PC-9 (cell line): ENCODE data around the gene MYLK. TPM values are rescaled to one million over a fixed set of nuclear protein-coding genes. Genes with fewer than 3 reads are reported as not detected.

ENCODE experiments used
- BruUV-seq: library from RNA; stranded (reverse); fragments of 400-500 nt; replicated peaks from 2 replicates; lab custom pipeline; 2021; lab: Mats Ljungman, UMichigan
- CTCF ChIA-PET: fragments of 300-600 bp; sonication (Branson Sonifier 250); formaldehyde crosslinking; loops from one replicate; lab custom pipeline; 2022; ENCODE audit warnings: antibody characterized with exemption; lab: Charles Lee
- POLR2A ChIA-PET: fragments of 300-600 bp; sonication (Branson Sonifier 250); formaldehyde crosslinking; loops from one replicate; lab custom pipeline; 2022; ENCODE audit warnings: antibody characterized with exemption; ENCODE audit not compliant: unreplicated experiment; lab: Charles Lee
- DNase-seq, 2 experiments: peaks; one replicate each; pipeline versions ENCODE4 v3.0.0 to v3.0.0-alpha.2; 2015 to 2022; ENCODE audit warnings: mixed read lengths in 1 of 2
- H2AFZ ChIP-seq: fragments of 200-600 bp; sonication (generic); 2 replicates; pipeline ENCODE4 v1.8.1; 2017; ENCODE audit warnings: antibody characterized with exemption
- H3F3A ChIP-seq: fragments of 200-600 bp; sonication (generic); 2 replicates; pipeline ENCODE4 v1.8.1; 2017; ENCODE audit warnings: antibody characterized with exemption, mild to moderate bottlenecking, low read depth; ENCODE audit not compliant: insufficient read depth
- H3K27ac ChIP-seq: fragments of 200-600 bp; sonication (generic); 2 replicates; pipeline ENCODE4 v1.6.1; 2016; ENCODE audit warnings: mixed run types
- H3K27me3 ChIP-seq: fragments of 200-600 bp; sonication (generic); 2 replicates; pipeline ENCODE4 v1.6.1; 2016; ENCODE audit warnings: low read depth, mixed run types; ENCODE audit not compliant: insufficient read depth
- H3K36me3 ChIP-seq: fragments of 200-600 bp; sonication (generic); 2 replicates; pipeline ENCODE4 v1.6.1; 2016; ENCODE audit warnings: low read depth, mixed run types
- H3K4me1 ChIP-seq: fragments of 200-600 bp; sonication (generic); replicated peaks from 2 replicates; pipeline ENCODE4 v1.6.1; 2016; ENCODE audit warnings: mixed run types; ENCODE audit not compliant: insufficient read depth
- H3K4me2 ChIP-seq: fragments of 200-600 bp; sonication (generic); 2 replicates; pipeline ENCODE4 v1.6.1; 2017; ENCODE audit warnings: mixed run types
- H3K4me3 ChIP-seq: fragments of 200-600 bp; sonication (generic); 2 replicates; pipeline ENCODE4 v1.6.1; 2016; ENCODE audit warnings: mixed run types
- H3K79me2 ChIP-seq: fragments of 200-600 bp; sonication (generic); 2 replicates; pipeline ENCODE4 v1.6.1; 2017; ENCODE audit warnings: low read depth, mixed run types
- H3K9me2 ChIP-seq: fragments of 200-600 bp; sonication (generic); 2 replicates; pipeline ENCODE4 v1.8.1; 2017; ENCODE audit warnings: mild to moderate bottlenecking; ENCODE audit not compliant: insufficient read depth
- H3K9me3 ChIP-seq: fragments of 200-600 bp; sonication (generic); 2 replicates; pipeline ENCODE4 v1.8.1; 2016; ENCODE audit warnings: low read depth; ENCODE audit not compliant: insufficient read depth
- H4K20me1 ChIP-seq: fragments of 200-600 bp; sonication (generic); 2 replicates; pipeline ENCODE4 v1.8.1; 2017; ENCODE audit not compliant: insufficient read depth
- EZH2 ChIP-seq: fragments of 200-600 bp; sonication (generic); IDR thresholded peaks from 2 replicates; pipeline ENCODE4 v1.8.0; 2017; ENCODE audit warnings: antibody characterized with exemption, low read depth
- intact Hi-C: fragments of 100-400 bp; cut with micrococcal nuclease; formaldehyde crosslinking; loops from one replicate; pipeline ENCODE4 v1.10.0; 2022; ENCODE audit not compliant: unreplicated experiment
- total RNA-seq: library from RNA; stranded (reverse); gene quantifications from 2 replicates; pipeline ENCODE4 v1.2.3, GENCODE V29; 2021
- TF ChIP-seq, protein P1 (sequence below): fragments of 200-600 bp; sonication (generic); conservative IDR thresholded peaks from 2 replicates; pipeline ENCODE4 v1.6.1; 2017; ENCODE audit warnings: mixed run types, antibody characterized with exemption, mild to moderate bottlenecking, moderate library complexity

MYLK gene
- total RNA-seq, 1 experiment from 2014 or later = 0.72 TPM

- H3K36me3 ChIP-seq = no peaks in the 10 kb centered on the region
- intact Hi-C loops = loop anchor here (5.0 kb wide), 2 partner anchors 149 to 836 kb away; no protein-coding TSS in a partner anchor
Measured at GRCh38 chr3:123716411-123716810, 167.7 kb downstream of the MYLK start.

DNA sequence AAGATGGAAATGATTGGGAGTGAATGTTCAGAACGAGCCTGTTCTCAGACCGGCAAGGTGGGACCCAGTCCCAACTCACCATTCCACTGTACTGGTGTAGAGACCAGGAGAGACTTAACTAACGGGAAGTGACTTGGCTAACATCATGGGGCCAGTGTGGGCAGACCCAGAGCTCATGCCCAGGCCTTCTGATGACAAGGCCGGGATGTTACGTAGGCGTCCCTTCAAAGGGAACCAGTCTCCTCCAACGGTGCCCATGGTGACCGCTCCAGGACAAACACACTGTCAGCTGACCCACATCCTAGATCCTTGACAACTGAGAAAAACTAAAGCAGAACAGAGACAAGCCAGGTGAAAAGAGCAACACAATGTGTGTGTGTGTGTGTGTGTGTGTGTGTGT lies 170.9 kb downstream of the MYLK start:
- BruUV-seq = no TSS peak
- DNase-seq = no peak
- intact Hi-C loops = no loop called here
- Histone ChIP-seq H3K4me3 (no peak overlapping the region), H3K27ac (no peak overlapping the region), H3F3A (no peaks in the 10 kb centered on the region), H3K79me2 (no peaks in the 10 kb centered on the region), H3K9me3 (no peaks in the 10 kb centered on the region), H3K4me1 (no peaks in the 10 kb centered on the region), H2AFZ (no peak overlapping the region), H3K36me3 (no peaks in the 10 kb centered on the region), H3K9me2 (no peaks in the 10 kb centered on the region), H3K4me2 (no peak overlapping the region), H3K27me3 (peaks cover 33% of the 10 kb centered on the region; the same call in 1 of the 2 replicates), H4K20me1 (no peaks in the 10 kb centered on the region)
- CTCF ChIA-PET = no interaction called here
- TF ChIP-seq, protein P1, sequence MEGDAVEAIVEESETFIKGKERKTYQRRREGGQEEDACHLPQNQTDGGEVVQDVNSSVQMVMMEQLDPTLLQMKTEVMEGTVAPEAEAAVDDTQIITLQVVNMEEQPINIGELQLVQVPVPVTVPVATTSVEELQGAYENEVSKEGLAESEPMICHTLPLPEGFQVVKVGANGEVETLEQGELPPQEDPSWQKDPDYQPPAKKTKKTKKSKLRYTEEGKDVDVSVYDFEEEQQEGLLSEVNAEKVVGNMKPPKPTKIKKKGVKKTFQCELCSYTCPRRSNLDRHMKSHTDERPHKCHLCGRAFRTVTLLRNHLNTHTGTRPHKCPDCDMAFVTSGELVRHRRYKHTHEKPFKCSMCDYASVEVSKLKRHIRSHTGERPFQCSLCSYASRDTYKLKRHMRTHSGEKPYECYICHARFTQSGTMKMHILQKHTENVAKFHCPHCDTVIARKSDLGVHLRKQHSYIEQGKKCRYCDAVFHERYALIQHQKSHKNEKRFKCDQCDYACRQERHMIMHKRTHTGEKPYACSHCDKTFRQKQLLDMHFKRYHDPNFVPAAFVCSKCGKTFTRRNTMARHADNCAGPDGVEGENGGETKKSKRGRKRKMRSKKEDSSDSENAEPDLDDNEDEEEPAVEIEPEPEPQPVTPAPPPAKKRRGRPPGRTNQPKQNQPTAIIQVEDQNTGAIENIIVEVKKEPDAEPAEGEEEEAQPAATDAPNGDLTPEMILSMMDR = no peak
- no peak for TF ChIP-seq EZH2
- POLR2A ChIA-PET = no interaction called here

More at GRCh38 chr3:123716411-123716810, 167.7 kb downstream of the MYLK start:
- no TSS peak for BruUV-seq
- no peak overlapping the region for H3K4me3 ChIP-seq
- DNase-seq = no peak
- H3K79me2 ChIP-seq = no peaks in the 10 kb centered on the region
- no peak overlapping the region for H3K4me2 ChIP-seq
- no peaks in the 10 kb centered on the region for H3F3A ChIP-seq
- no peak overlapping the region for H3K27ac ChIP-seq
- TF ChIP-seq EZH2 = no peak
- TF ChIP-seq, protein P1 = no peak
- no peaks in the 10 kb centered on the region for H3K9me3 ChIP-seq
- H2AFZ ChIP-seq = no peak overlapping the region
- no peaks in the 10 kb centered on the region for H3K4me1 ChIP-seq
- no peaks in the 10 kb centered on the region for H3K9me2 ChIP-seq
- no peaks in the 10 kb centered on the region for H4K20me1 ChIP-seq
- POLR2A ChIA-PET = no interaction called here
- CTCF ChIA-PET = interaction anchor here (0.6 kb wide), 1 partner anchor 418 kb away, joined by 6 read pairs; no protein-coding TSS in a partner anchor
- peaks cover 27% of the 10 kb centered on the region; the same call in 1 of the 2 replicates for H3K27me3 ChIP-seq

DNA sequence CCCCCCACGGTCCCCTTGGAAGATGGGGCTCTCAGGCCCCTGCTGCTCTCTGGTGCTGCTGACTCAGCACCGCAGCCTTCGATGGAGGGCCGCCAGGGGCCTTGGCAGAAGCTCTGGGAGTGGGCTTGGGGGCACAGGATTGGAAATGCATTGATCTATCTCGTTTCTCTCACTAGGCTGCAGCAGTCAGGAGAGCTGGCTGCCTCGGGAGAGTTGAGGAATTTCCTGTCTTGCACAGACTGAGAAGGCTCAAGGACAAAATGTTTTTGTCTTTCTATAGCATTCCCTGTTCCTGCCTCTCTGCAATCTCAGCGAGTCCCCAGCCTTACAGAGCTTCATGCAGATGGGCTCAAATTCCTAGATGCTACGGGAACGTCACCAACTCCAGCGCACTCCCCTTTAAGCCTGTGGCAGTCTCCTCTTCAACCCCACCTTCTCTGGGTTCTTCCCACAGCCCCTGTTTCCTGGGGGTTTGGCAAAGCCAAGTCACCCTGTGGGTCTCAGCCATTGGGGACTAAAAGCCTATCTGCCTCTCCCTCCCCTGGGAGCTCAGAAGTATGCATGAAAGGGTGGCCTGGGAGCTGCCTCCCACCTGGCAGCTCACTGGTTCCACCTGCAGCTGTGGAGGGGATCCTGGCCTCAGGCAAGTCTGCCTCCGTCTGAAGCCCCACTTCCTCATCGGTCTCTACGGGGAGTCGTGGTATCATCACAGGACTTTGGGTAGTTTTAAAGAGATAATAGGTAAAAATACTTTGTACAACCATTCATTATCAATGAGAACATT lies 171.9 kb downstream of the MYLK start:
- no peaks in the 10 kb centered on the region for H3K79me2 ChIP-seq
- BruUV-seq = no TSS peak

More for the DNA sequence above, 171.9 kb downstream of the MYLK start:
- H3K4me3 ChIP-seq = no peak overlapping the region
- no peak overlapping the region for H3K4me2 ChIP-seq
- H3K4me1 ChIP-seq = no peaks in the 10 kb centered on the region
- no peak overlapping the region for H3K27ac ChIP-seq
- no peak for TF ChIP-seq EZH2
- TF ChIP-seq, protein P1 = no peak
- no peaks in the 10 kb centered on the region for H3F3A ChIP-seq
- no peaks in the 10 kb centered on the region for H3K9me3 ChIP-seq
- H4K20me1 ChIP-seq = no peaks in the 10 kb centered on the region
- intact Hi-C loops = no loop called here
- H2AFZ ChIP-seq = no peak overlapping the region
- no peaks in the 10 kb centered on the region for H3K9me2 ChIP-seq
- no peaks in the 10 kb centered on the region for H3K36me3 ChIP-seq
- no peak for DNase-seq
- CTCF ChIA-PET = no interaction called here
- POLR2A ChIA-PET = no interaction called here
- peaks cover 33% of the 10 kb centered on the region; the same call in 1 of the 2 replicates for H3K27me3 ChIP-seq
